NCI-H1092 treated with DMSO at 0.1 percent for 48 hours (cell line): ENCODE results near the gene GLYR1.
A peak's percentile ranks its signal among the peaks of the same experiment; 100 is the strongest.
"Not testable (repeated sequence)": the region's sequence is repeated elsewhere in the genome, so short reads cannot be mapped to it uniquely, and the experiment has no call there.

Experiments
- DNase-seq: peaks from one replicate; lab custom pipeline; 2025; lab: John Stamatoyannopoulos, UW

GLYR1 gene

DNA sequence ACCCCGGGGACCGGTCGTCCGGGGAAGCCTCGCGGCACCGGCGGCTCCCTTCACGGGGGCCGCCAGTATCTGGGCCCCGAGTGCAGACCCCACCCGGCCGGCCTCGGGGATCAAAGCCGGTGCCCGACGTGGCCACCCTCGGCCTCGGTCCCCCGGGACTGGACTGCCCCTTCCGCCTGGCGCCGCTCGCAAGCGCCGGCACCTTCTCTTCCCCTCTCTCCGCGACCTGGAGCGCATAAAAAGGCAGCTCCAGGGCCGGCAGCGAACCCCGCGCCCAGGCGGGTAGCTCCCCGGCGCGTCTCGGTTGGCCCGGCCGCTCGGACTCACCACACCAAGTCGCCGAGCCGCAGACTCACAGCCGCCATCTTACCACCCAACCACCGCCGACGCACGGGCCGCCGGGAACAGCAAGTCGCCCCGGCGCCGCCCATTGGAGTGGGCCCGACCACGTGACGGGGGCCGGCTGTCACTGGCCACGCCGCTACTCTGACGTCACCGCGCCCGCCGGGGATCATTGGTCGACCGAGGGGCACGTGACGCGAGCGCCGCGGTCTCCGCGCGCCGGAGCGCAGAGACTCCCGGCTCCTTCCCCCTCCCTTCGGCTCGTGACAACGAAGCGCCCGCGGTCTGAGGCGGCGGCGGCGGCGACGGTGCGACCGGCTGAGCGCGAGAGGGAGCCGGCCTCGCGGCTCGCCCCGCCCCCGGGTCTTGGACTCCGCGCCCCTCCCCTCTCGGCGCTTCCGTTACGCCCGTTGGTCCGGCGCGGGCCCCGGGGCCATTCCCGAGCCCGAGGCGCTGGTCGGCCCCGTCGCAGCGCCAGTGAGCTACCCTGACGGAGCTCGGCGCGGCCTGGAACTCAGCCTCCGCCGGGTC lies at the start of gene GLYR1, which contains the start of gene UBN1:
GLYR1 (minus strand) TSS at position 388 of the 873 bp plus-strand sequence; CDS start at position 365, 23 bp downstream.
UBN1 (plus strand) TSS at position 581 of the 873 bp plus-strand sequence. CDS start 5,437 bp downstream, outside the sequence.
- peak; percentile 97 for DNase-seq

DNA sequence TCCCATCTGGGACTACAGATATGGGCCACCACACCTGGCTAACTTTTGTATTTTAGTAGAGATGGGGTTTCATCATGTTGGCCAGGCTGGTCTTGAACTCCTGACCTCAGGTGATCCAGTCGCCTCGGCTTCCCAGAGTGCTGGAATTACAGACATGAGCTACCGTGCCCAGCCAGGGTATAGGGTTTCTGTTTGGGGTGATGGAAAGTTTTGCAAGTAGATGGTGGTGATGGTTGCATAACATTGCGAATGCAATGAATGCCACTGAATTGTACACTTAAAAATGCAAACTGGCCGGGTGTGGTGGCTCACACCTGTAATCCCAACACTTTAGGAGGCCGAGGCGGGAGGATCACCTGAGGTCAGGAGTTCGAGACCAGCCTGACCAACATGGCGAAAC lies 49.7 kb upstream of the GLYR1 start:
- DNase-seq: not testable (repeated sequence)

DNA sequence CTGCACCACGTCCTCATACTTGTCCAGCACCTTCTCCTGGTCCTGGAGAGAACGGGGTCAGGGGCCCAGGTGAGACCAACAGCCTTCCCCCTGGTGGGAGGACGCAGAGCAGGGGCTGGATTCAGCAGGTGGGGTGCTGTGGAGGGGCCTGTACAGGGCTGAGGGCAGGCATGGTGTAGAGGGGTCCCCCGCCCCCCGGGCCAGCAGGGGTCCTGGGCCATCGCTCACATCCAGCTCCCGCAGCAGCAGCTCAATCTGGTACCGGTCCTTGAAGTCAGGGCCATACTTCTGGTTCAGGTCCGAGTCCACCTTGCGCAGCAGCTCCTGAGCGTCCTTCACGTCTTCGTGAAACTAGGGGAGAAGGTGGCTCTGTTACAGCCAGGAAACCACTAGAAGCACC lies 48.3 kb upstream of the GLYR1 start:
- no peak for DNase-seq

DNA sequence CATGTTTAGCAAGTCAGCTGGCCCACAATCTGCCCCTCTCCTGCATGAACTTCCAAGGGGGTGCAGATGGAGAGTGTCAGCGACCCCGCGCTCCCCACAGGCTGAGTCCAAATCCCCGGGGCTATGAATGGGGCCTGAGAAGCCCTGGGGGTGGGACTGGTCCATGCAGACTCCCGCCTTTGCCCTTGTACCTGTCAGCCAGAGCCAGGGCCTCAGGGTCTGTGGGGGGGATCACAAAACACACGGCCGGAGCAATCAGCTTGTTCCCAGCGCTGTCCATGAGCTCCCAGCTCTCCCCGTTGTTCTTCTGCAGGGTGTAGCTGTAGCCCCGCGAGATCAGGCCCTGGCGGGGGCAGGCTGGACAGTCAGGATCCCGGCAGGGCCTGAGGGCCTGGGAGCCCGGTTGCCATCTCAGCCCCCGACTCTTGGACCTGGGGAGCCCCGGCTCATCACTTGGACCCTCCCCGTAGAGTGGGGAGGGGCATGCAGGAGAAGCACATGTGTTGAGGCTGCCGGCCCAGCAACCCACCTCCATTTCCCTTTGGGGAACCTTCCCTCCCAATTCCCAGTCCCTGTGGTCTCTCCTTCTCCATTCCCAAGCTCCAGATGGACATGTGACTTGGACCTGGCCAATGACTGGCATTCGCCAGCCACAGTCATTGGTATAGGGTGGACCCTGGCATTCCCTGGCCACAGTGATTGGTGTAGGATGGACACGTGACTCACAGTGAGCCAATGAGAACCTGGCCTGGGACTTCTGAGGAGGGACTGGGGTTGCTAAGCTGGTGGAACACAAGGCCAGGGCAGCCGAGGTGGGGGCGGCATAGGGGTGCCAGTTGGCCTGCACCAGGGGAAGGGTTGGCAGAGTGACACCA lies 47.4 kb upstream of the GLYR1 start:
- DNase-seq: no peak

DNA sequence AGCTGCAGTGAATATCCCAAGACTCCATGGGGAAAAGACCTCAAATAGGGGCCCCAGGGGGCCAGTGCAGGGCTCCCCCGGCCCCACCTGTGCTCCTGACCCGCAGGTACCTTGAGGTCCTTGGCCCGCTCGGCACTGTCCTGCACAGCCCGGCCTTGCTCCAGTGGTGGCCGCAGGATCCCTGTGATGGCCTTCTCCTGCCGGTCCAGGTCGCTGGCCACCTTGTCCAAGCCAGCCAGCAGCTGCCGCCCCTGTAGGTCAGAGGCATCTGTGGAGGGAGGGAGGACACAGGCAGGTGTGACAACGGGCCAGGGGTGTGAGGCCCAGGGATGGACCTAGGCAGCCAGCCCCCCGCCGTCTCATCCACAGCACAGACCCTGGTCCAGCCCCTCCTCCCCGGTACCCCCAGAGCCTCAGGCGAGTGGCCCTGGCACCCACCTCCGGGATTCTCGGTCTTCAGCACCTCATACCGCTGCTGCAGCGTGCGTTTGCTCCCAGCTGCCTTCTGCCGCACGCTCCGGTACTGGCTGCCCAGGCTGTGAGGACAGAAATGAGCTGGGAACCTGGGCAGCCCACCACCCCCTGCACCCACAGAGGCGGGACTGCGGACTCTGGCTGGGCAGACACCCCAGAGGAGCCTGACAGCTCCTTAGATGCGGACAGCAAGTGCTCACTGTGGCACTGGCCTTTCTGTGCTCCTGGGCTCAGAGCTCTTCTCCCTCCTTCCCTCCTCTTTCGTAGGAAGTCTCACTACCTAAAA lies 46.2 kb upstream of the GLYR1 start:
- DNase-seq: no peak

DNA sequence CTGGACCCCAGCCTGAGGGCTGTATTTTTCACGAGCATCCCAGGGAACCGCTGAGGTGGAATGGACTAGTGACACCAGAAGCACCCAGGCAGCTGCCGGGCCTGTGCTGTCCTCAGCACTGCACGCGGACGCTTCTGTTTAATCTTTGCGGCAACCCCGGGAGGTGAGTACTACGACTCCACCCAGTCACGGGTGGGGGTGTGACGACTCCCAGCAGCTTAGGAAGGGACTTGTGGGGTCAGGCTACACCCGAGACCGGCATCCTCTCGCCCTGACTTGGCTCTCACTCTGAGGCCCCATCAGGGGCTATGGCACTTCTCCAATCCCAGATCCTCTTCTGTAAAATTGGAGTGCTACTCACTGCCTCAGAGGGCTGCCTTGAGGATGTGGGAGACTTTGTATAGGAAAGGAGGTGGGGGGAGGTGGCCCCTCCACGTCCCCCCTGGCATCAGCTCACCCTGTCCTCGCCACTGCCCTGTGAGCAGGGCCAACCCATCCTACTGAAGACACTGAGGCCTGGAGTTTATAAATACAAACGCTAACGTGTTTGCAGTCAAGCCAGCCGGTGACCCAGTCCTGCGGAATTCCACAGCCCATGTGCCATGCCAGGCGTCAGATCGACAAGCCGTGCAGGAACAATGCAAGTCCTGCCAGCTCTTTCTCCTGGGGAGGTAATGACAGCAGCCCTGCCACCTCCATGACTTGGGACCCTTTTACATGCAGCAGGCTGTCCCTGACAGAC lies 45.4 kb upstream of the GLYR1 start:
- no peak for DNase-seq

DNA sequence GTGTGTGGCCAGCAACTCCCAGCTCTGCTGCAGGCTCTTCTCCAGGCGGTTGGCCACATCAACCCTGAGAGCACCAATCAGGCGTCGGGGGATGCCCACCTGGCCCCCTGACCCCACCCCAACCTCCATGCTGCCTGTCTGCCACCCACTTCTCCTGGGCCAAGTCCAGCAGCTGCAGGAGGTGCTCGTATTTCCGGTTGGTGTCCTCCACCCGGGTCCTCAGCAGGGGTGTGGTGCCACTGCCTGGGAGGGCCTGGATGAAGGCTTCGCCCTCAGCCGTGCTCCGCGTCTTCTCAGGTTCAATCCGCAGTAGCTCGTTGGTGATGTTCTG lies 44.8 kb upstream of the GLYR1 start:
- DNase-seq: no peak

DNA sequence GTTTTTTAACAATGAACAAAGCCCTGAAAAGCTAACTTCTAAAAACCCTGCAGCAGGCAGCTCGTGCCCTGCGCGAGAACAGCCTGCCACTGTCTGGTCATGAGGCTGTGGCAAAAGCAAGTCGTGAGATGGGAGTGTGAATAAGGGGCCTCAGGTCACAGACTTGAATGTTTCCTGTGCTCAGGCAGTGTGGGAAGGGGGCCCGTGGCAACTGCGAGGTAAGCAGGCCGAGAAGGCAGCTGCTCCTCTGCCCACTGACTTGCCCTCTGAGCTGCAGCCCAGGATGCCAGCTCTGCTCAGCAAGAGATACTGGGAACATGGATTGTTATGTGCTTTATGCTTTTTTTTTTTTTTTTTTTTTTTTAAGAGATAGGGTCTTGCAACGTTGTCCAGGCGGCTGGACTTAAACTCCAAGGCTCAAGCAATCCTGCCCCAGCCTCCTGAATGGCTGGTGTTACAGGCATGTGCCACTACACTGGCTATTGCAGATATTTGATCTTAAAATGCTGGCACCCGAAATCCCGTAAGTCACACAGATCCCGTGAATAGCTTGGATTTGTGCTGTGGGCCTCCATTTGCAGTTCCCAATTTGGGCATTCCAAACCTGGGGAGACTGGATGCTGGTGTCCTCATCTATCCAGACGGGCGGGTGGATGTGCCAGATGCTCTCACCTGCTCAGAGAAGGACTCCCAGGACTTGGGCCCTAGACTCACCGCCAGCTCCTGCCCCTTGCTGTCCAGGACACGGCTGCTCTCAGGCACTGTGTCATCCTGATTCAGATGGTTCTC lies 44.2 kb upstream of the GLYR1 start:
- no peak for DNase-seq

DNA sequence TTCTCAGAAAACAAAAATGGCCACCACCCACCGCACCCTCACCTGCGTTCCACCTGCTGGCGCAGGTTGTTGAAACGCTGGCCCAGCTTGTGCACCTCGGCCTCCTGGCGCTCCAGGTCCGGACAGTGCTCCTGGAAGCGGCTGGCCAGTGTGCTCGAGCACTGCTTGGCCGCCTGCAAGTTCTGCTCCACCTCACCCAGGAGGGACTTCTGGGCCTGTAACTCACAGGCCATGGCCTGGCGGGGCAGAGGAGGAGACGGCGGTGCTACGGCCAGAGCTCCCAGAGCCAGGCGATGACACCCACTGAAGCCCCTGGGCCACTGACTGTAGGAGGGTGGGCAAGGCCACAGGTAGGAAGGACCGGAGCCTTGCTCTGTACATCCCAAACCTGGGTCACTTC lies 43.6 kb upstream of the GLYR1 start:
- DNase-seq: no peak

DNA sequence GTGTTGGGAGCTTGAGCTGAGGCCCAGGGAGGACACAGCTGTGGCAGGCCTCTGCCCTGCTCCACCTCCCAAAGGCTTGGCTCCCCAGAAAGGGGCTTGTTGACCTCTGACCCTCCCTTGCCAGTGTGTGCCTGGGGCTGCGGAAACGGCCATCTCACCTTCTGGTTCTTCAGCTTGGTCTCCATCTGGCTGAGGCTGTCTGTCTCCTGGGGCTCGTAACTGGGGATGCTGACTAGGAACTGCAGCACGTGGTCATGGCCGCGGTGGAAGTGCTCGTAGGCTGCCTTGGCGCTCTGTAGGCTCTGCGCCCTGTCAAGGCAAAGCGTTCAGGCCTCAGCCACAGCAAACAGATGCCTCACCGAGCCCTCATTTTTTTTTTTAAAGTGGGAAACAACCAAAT lies 42.9 kb upstream of the GLYR1 start:
- DNase-seq: no peak

DNA sequence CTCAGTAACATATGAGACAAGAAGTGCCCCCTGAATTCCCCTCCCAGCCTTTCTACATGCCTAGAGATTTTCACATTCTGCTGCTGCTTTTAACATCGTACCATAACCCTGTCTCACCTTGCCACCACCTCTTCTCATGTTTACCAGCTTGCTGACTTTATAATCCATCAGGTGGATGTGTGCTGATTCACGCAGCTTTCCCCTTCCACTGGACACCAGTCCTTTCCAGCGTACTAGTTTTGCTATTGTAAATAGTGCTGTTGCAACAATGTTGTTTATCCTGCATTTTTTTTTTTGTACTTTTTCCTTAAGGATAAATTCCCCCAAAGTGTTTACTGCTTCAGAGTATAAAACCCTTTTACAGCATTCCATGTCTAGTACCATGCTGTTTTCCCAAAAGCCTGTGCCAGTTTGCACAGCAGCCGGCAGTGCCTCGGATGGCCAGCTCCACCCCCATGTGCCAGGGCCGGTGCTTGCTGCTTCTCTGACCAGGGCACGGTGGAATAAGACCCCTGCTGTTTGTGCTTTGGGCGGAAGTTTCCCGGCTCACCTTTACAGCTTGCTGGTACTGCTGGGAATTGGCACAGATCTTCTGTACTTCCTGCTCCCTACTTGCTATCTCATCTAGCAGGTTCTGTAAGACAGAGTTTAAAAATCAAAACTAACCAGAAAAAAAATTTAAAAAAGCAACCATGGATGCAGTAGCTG lies 41.5 kb upstream of the GLYR1 start:
- DNase-seq: no peak

DNA sequence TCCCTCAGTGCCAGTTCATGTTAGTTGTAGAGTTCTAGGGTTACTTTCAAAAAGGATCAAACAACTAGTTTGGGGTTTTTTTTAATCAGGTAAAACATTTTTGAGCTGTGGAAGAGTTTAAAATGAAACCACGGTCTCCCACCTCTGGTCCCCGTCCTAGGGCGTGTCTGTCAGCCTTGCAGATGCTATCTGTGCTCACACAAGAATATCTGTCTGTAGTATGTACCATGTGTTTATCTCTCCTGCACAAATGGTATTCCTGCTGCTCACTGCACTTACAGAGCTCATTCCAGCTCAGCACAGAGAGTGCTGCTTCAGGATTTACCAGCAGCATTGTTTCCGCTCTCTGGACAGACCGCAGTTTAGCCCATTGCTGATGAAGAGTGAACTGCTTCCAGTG lies 39.1 kb upstream of the GLYR1 start:
- DNase-seq: no peak

DNA sequence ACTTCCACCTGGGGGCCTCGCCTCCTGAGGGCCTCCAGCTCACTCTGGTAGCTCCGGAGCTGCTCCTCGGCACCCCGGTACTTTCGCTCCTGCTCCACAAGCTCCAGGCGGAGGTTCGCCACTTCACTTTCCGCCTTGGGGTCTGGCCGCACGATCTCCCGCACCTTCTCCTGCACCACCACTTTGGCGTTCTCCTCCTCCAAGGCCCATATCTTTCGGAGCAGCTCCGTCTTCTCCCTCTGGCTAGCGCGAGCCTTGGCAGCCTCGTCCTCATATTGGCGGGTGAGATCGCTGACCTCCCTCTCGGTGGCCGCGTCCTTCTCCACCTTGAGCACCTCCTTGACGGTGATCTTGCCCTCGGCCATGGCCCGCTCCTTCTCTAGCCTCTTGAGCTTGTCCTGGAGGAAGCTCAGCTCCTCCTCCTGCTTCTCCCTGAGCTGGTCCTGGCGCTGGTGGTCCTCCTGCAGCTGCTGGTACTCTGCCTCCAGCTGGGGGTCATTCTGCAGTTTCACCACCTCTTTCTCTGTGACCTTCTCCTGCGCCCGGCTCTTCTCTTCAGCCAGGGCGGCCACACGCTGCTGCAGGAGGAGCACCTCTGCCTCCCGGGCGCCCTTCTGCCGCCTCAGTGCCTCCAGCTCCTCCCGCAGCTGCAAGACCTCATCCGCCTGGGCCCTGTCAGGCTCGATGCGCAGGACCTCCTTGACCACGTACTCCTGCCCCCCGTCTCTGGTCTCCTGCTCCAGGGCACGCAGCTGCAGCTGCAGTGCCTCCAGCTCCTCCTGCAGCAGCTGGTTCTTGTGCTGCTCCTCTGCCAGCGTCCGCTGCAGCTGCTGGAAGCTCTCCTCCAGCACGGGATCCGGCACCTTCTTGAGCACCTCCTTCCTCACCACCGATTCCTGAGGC lies 38.1 kb upstream of the GLYR1 start:
- no peak for DNase-seq

DNA sequence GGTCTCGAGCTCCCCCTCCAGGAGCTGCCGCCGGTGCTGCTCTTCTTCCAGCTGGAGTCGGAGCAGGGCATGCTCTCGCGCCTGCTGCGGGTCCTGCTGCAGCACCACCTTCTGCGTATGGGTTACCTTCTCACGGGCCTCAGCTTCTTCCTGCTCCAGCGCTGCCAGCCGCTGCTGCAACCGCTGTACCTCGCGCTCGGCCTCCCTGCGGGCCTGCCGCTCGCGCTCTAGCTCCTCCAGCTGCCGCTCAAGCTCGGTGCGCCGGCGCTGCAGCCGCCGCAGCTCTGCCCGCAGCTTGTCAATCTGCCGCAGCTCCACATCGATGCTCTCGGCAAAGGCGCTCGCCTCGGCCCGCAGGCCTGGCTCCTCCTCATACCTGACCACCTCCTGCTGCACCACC lies 37.1 kb upstream of the GLYR1 start:
- no peak for DNase-seq

DNA sequence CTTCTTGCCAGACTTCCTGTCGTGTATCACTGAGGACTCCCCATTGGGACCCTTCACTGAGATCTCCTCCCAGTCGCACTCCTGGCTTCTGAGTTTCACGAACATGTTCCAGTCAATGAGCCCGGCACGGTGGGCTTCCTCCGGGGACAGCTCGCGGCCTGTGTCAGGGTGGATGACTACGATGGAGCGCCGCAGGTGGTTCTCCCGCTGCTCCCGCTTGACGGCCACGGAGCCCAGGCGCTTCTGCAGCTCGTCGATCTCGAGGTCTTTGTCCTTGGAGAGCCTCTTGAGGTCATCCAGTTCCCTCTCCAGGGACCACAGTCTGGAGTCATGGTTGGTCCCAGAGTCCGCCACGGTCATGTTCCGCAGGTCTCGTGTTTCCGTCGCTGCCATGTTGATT lies 36.4 kb upstream of the GLYR1 start:
- DNase-seq: no peak

DNA sequence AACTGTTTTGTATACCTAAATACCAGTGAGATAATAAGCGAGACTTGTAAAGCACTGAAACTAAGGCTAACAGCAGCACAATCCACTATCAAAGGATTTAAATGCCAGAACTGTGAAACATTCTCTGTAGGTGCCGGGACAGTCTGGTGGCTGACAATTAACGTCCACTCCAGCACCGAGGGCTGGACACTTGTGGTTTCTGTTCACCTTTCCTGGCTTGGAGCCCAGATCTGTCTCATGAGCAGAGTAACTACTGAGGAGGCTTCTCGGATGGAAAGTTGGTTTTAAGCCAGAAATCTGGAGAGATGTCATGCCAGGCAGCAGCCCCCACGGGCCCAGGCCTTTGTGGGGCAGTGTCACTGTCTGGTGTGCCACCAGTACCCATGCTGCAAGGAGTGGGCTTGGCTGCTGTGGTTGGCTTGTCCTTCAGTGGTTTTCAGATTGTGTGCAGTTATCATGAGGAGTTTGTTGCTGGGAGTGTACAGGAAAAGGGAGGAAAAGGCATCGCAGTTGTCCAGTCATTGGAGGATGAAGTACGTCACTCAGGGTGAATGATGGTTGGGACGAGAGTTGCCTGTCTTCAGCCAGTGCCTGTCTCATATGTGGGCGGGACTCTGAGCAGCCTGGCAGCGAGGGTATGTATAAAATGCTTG lies 35.7 kb upstream of the GLYR1 start:
- DNase-seq: peak; percentile 17

DNA sequence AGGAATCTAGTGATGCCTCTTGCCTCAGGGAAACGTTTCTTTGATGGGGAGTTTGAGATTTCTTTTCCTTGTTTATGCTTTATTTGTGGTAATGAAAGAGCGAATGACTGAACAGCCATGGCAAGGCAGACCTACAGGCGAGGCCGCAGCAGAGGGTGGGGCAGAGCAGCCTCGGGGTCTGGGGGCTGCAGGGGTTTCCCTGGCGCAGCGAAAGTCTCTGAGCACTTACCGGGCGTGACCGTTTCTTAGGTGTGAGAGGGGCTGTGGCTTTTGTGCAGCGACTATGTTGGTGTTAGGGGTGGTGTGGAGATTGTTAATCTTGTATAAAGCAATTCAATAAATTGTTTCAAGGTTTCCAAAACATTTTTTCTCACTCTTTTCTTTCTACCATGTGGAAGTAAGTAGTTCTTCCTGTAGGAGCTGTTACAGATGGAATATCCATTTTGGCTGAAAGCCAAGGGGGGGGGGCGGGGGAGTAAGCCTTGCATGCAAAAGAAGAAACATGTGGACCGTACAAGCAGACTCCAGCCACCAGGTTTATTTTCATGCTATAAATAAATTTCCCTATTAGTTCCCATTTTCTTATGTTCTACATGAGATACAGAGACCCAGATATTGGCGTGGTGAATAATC lies 35.0 kb upstream of the GLYR1 start:
- no peak for DNase-seq

DNA sequence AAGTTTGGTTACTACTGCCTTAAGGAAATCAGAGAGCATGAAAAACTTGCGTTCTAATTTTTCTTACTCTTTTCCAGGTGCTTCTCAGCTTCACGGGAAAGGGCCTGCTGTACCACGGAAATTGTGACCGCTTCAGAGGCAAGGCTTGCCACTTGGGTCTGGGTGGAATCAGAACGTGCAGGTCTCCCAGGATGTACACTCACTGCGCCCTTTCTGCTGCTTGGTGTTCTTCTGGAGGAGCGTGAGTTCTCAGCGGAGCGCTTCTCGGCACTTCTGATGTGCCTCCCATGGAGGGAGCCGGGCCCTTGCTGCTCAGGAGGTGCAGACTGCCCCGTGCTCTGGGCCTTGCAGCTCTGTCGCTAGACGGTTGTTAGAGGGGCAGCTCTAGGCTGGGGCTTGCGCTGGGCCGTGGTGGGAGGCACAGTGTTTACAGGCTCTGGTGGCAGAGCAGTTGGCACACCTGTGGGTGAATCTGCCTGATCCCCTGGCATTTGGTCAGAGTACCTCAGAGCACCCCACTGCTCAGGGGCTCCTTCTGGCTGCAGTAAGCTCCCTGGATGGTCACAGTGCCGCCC lies 33.0 kb upstream of the GLYR1 start:
- DNase-seq: no peak
